ENCODE results near the gene SCYL2.
A peak's percentile ranks its signal among the peaks of the same experiment; 100 is the strongest.

The SCYL2 gene

GRCh38 chr12:100265732-100266584, 1.0 kb upstream of the SCYL2 start:
- no peak for TF ChIP-seq CTCF (conservative IDR thresholded peaks at IDR 0.05; ENCODE audit: low read depth, low read length)
- peak overlapping the region; percentile 78 for H3K27ac ChIP-seq
- H3K9ac ChIP-seq = peak overlapping the region; percentile 85; the same call in 1 of the 2 replicates

GRCh38 chr12:100266585-100266834, 467 bp upstream of the SCYL2 start:
- Histone ChIP-seq H3K9ac (peak overlapping the region; percentile 85; the same call in 1 of the 2 replicates), H3K4me1 (ENCODE audit: low read depth, poor library complexity, severe bottlenecking) (peaks cover 22% of the 10 kb centered on the region), H3K36me3 (ENCODE audit: insufficient read depth) (no peaks in the 10 kb centered on the region), H3K27ac (peak overlapping the region; percentile 78), H3K4me2 (peak overlapping the region; percentile 45), H2AFZ (ENCODE audit: low read depth) (peak overlapping the region; percentile 89), H3K79me2 (ENCODE audit: insufficient read depth, low read depth) (peaks cover 41% of the 10 kb centered on the region; the same call in 1 of the 2 replicates), H3K4me3 (IDR thresholded peaks at IDR 0.05; ENCODE audit: insufficient read depth, low read depth, low read length) (no peak overlapping the region), H3K27me3 (ENCODE audit: insufficient read depth, low read depth) (no peaks in the 10 kb centered on the region), H4K20me1 (ENCODE audit: insufficient read depth) (no peaks in the 10 kb centered on the region)
- no peak for TF ChIP-seq CTCF (conservative IDR thresholded peaks at IDR 0.05; ENCODE audit: low read depth, low read length)

More at GRCh38 chr12:100265732-100266584, 1.0 kb upstream of the SCYL2 start:
- peaks cover 35% of the 10 kb centered on the region; the same call in 1 of the 2 replicates for H3K79me2 ChIP-seq (ENCODE audit: insufficient read depth, low read depth)
- no peaks in the 10 kb centered on the region for H3K27me3 ChIP-seq (ENCODE audit: insufficient read depth, low read depth)
- H4K20me1 ChIP-seq (ENCODE audit: insufficient read depth) = no peaks in the 10 kb centered on the region
- H3K4me3 ChIP-seq (IDR thresholded peaks at IDR 0.05; ENCODE audit: insufficient read depth, low read depth, low read length) = no peak overlapping the region
- no peaks in the 10 kb centered on the region for H3K36me3 ChIP-seq (ENCODE audit: insufficient read depth)
- H3K4me1 ChIP-seq (ENCODE audit: low read depth, poor library complexity, severe bottlenecking) = peaks cover 22% of the 10 kb centered on the region
- peak overlapping the region; percentile 45 for H3K4me2 ChIP-seq
- peak overlapping the region; percentile 89 for H2AFZ ChIP-seq (ENCODE audit: low read depth)

GRCh38 chr12:100267603-100268281, 765 bp downstream of the SCYL2 start:
- H4K20me1 ChIP-seq (ENCODE audit: insufficient read depth) = no peaks in the 10 kb centered on the region
- peak overlapping the region; percentile 89 for H2AFZ ChIP-seq (ENCODE audit: low read depth)
- peak overlapping the region; percentile 98 for H3K4me2 ChIP-seq
- no peaks in the 10 kb centered on the region for H3K36me3 ChIP-seq (ENCODE audit: insufficient read depth)
- no peaks in the 10 kb centered on the region for H3K27me3 ChIP-seq (ENCODE audit: insufficient read depth, low read depth)
- peak overlapping the region; percentile 50 for H3K4me3 ChIP-seq (IDR thresholded peaks at IDR 0.05; ENCODE audit: insufficient read depth, low read depth, low read length)
- peaks cover 22% of the 10 kb centered on the region for H3K4me1 ChIP-seq (ENCODE audit: low read depth, poor library complexity, severe bottlenecking)
- TF ChIP-seq CTCF (conservative IDR thresholded peaks at IDR 0.05; ENCODE audit: low read depth, low read length) = no peak
- peak overlapping the region; percentile 85 for H3K9ac ChIP-seq
- peaks cover 52% of the 10 kb centered on the region; the same call in 1 of the 2 replicates for H3K79me2 ChIP-seq (ENCODE audit: insufficient read depth, low read depth)
- peak overlapping the region; percentile 78 for H3K27ac ChIP-seq

- Histone ChIP-seq H4K20me1 (ENCODE audit: insufficient read depth) (no peaks in the 10 kb centered on the region), H3K27ac (no peak overlapping the region), H2AFZ (ENCODE audit: low read depth) (no peak overlapping the region), H3K27me3 (ENCODE audit: insufficient read depth, low read depth) (no peaks in the 10 kb centered on the region), H3K9ac (no peak overlapping the region), H3K79me2 (ENCODE audit: insufficient read depth, low read depth) (peaks cover 52% of the 10 kb centered on the region; the same call in 1 of the 2 replicates), H3K4me2 (peak overlapping the region; percentile 98), H3K4me1 (ENCODE audit: low read depth, poor library complexity, severe bottlenecking) (peaks cover 22% of the 10 kb centered on the region), H3K36me3 (ENCODE audit: insufficient read depth) (no peaks in the 10 kb centered on the region), H3K4me3 (IDR thresholded peaks at IDR 0.05; ENCODE audit: insufficient read depth, low read depth, low read length) (no peak overlapping the region)
- no peak for TF ChIP-seq CTCF (conservative IDR thresholded peaks at IDR 0.05; ENCODE audit: low read depth, low read length)
Measured at GRCh38 chr12:100268835-100269564, 2.0 kb downstream of the SCYL2 start.

Measured in KMS-11 (cell line).